DND-41 (cell line): ENCODE data around the gene TPK1.

Experiments
- ATAC-seq: fragments of 200-7000 bp; cut with Tn5 transposase; 3 replicates; pipeline ENCODE4 v1.9.1; 2021; ENCODE audit warnings: low read depth; ENCODE audit not compliant: insufficient read depth
- DNase-seq: peaks from one replicate; pipeline ENCODE4 v3.0.0-alpha.2; 2020
- H2AFZ ChIP-seq: 2 replicates; pipeline ENCODE4 v1.6.0; 2012; ENCODE audit warnings: low read depth, low read length
- H3K27ac ChIP-seq: 2 replicates; pipeline ENCODE4 v1.5.1; 2012; ENCODE audit warnings: low read length, inconsistent platforms
- H3K27me3 ChIP-seq: fragments of 200-600 bp; sonication (generic); 2 replicates; pipeline ENCODE4 v1.6.0; 2012; ENCODE audit warnings: low read length, mild to moderate bottlenecking, inconsistent platforms; ENCODE audit not compliant: insufficient read depth, poor library complexity
- H3K36me3 ChIP-seq: 2 replicates; pipeline ENCODE4 v1.5.1; 2012; ENCODE audit warnings: low read length, inconsistent platforms; ENCODE audit not compliant: insufficient read depth
- H3K4me1 ChIP-seq: 2 replicates; pipeline ENCODE4 v1.5.1; 2012; ENCODE audit warnings: mild to moderate bottlenecking, low read length; ENCODE audit not compliant: insufficient read depth
- H3K4me2 ChIP-seq: 2 replicates; pipeline ENCODE4 v1.6.0; 2012; ENCODE audit warnings: mild to moderate bottlenecking, moderate library complexity, low read length, inconsistent platforms; ENCODE audit not compliant: insufficient read depth
- H3K4me3 ChIP-seq, 2 experiments: fragments of 200-600 bp in 1 of 2; shearing (Covaris generic) in 1 of 2; 2 replicates each; pipeline ENCODE4 v1.5.1; 2012 to 2016; ENCODE audit warnings: inconsistent platforms in 2 of 2, low read length in 2 of 2, mild to moderate bottlenecking in 2 of 2, low read depth in 1 of 2, moderate library complexity in 1 of 2
- H3K79me2 ChIP-seq: 2 replicates; pipeline ENCODE4 v1.6.0; 2012; ENCODE audit warnings: low read length, inconsistent platforms; ENCODE audit not compliant: insufficient read depth
- H3K9ac ChIP-seq: 2 replicates; pipeline ENCODE4 v1.6.0; 2012; ENCODE audit warnings: low read depth, mild to moderate bottlenecking, inconsistent platforms, low read length, moderate library complexity
- H3K9me3 ChIP-seq: 2 replicates; pipeline ENCODE4 v1.5.1; 2012; ENCODE audit warnings: low read length, moderate library complexity, mild to moderate bottlenecking, inconsistent platforms; ENCODE audit not compliant: insufficient read depth, severe bottlenecking
- H4K20me1 ChIP-seq: 2 replicates; pipeline ENCODE4 v1.6.0; 2012; ENCODE audit warnings: low read length; ENCODE audit not compliant: insufficient read depth
- CTCF ChIP-seq: IDR thresholded peaks from 2 replicates; pipeline ENCODE4 v1.5.1; 2012; ENCODE audit warnings: borderline replicate concordance, low read length, moderate library complexity, mild to moderate bottlenecking; ENCODE audit not compliant: poor library complexity, severe bottlenecking; ENCODE audit errors: extremely low read depth
- EZH2 ChIP-seq: IDR thresholded peaks from 3 replicates; pipeline ENCODE4 v1.6.1; 2012; ENCODE audit warnings: borderline replicate concordance, low read depth, mild to moderate bottlenecking, moderate library complexity, low read length, inconsistent platforms; ENCODE audit not compliant: severe bottlenecking

The TPK1 gene

GRCh38 chr7:144830024-144830785, 5.6 kb downstream of the TPK1 start:
- Histone ChIP-seq H3K36me3 (no peaks in the 10 kb centered on the region), H3K79me2 (no peaks in the 10 kb centered on the region), H4K20me1 (no peaks in the 10 kb centered on the region), H3K4me2 (no peak overlapping the region), H3K27me3 (no peaks in the 10 kb centered on the region), H3K9ac (no peak overlapping the region), H3K9me3 (no peaks in the 10 kb centered on the region), H3K27ac (no peak overlapping the region), H3K4me1 (peaks cover 13% of the 10 kb centered on the region), H2AFZ (no peak overlapping the region), H3K4me3 (no peak overlapping the region)
- DNase-seq (no peak), ATAC-seq (no peak)
- TF ChIP-seq EZH2: no peak
- no peak for TF ChIP-seq CTCF

GRCh38 chr7:144827621-144828020, 8.2 kb downstream of the TPK1 start:
- DNase-seq: no peak
- Histone ChIP-seq H3K4me3 (no peak overlapping the region), H3K79me2 (no peaks in the 10 kb centered on the region), H3K4me2 (no peak overlapping the region), H3K4me1 (no peaks in the 10 kb centered on the region), H2AFZ (no peak overlapping the region), H3K36me3 (no peaks in the 10 kb centered on the region), H3K9me3 (no peaks in the 10 kb centered on the region), H3K27me3 (no peaks in the 10 kb centered on the region), H3K27ac (no peak overlapping the region), H3K9ac (no peak overlapping the region), H4K20me1 (no peaks in the 10 kb centered on the region)
- TF ChIP-seq CTCF: no peak
- no peak for TF ChIP-seq EZH2
- no peak for ATAC-seq

GRCh38 chr7:144826208-144826607, 9.6 kb downstream of the TPK1 start:
- no peaks in the 10 kb centered on the region for H3K79me2 ChIP-seq
- TF ChIP-seq CTCF (no peak), EZH2 (no peak)
- H3K27ac ChIP-seq: no peak overlapping the region
- H3K4me3 ChIP-seq: no peak overlapping the region
- H3K4me1 ChIP-seq: no peaks in the 10 kb centered on the region
- no peaks in the 10 kb centered on the region for H3K27me3 ChIP-seq
- DNase-seq: no peak
- H3K4me2 ChIP-seq: no peak overlapping the region
- no peak overlapping the region for H3K9ac ChIP-seq
- no peaks in the 10 kb centered on the region for H4K20me1 ChIP-seq
- ATAC-seq: no peak
- H3K9me3 ChIP-seq: no peaks in the 10 kb centered on the region
- no peaks in the 10 kb centered on the region for H3K36me3 ChIP-seq
- no peak overlapping the region for H2AFZ ChIP-seq

- Histone ChIP-seq H3K27me3 (no peaks in the 10 kb centered on the region), H3K4me1 (no peaks in the 10 kb centered on the region), H3K9me3 (no peaks in the 10 kb centered on the region), H3K27ac (no peak overlapping the region), H3K4me2 (no peak overlapping the region), H3K36me3 (no peaks in the 10 kb centered on the region), H3K4me3 (no peak overlapping the region), H3K9ac (no peak overlapping the region), H3K79me2 (no peaks in the 10 kb centered on the region), H4K20me1 (no peaks in the 10 kb centered on the region), H2AFZ (no peak overlapping the region)
- DNase-seq (no peak), ATAC-seq (no peak)
- no peak for TF ChIP-seq CTCF
- TF ChIP-seq EZH2: no peak
Observed at GRCh38 chr7:144824360-144824759, 11.5 kb downstream of the TPK1 start.
